K562 (cell line): Measurements from ENCODE around the gene GPR153. TPM values are rescaled to one million over a fixed set of nuclear protein-coding genes. Genes with fewer than 3 reads are reported as not detected.

Source experiments
- CHD1 ChIP-seq: fragments of 200-600 bp; sonication (generic); IDR thresholded peaks from one replicate; pipeline ENCODE4 v1.6.1; 2012; ENCODE audit warnings: mild to moderate bottlenecking, moderate library complexity, low read length, inconsistent platforms
- ZNF407 ChIP-seq: fragments of 450-650 bp; IDR thresholded peaks from 2 replicates; pipeline ENCODE4 v1.6.1; 2016; ENCODE audit warnings: low read depth
- polyA plus RNA-seq, 8 experiments: library from polyadenylated mRNA; depleted of rRNA in 4 of 8; stranded (reverse) in 5 of 8; unstranded in 3 of 8; fragments of >200 nt; fragmentation: Nextera tagmentation in 2 of 8; fragmentation: Illumina TruSeq in 1 of 8; extraction: Ambion mirVana in 2 of 8; extraction: Trizol in 1 of 8; gene quantifications; 2 replicates each; pipeline versions ENCODE4 v1.2.1 to v1.2.3, GENCODE V29; 2011 to 2014; ENCODE audit warnings: inconsistent platforms in 1 of 8, missing spikeins in 1 of 8
- total RNA-seq, 7 experiments: library from RNA; depleted of rRNA in 6 of 7; stranded (reverse); fragments of >200 nt in 6 of 7; fragmentation: Illumina TruSeq in 2 of 7; extraction: Trizol in 2 of 7; gene quantifications; 2 replicates each; pipeline versions ENCODE4 v1.2.1 to v1.2.3, GENCODE V29; 2011 to 2021; ENCODE audit warnings: low replicate concordance in 1 of 7

Gene GPR153
- total and polyA plus RNA-seq, 9 of the 15 experiments (the other 6 are each of a cell fraction or from before 2014, with no cell fraction given), result 0.01 to 1.5 (median 0.51) TPM

GRCh38 chr1:6275826-6276782 is 15.2 kb upstream of the GPR153 start (continued):
- TF ChIP-seq ZNF407 (no peak), CHD1 (no peak)
